ENCODE measurements around the gene UGT1A8. TPM values are rescaled to one million over a fixed set of nuclear protein-coding genes. Genes with fewer than 3 reads are reported as not detected.

Gene UGT1A8
- total and polyA plus RNA-seq, 8 donors: not detected

- intact Hi-C loops (cut with DNase I): no loop called here
- H3K36me3 ChIP-seq: no peaks in the 10 kb centered on the region
Observed at GRCh38 chr2:233707940-233708644, 90.7 kb downstream of the UGT1A8 start.

GRCh38 chr2:233708942-233709341 lies 91.5 kb downstream of the UGT1A8 start:
- Histone ChIP-seq H3K36me3 (no peaks in the 10 kb centered on the region), H3K4me3 (no peak overlapping the region), H3K27me3 (no peaks in the 10 kb centered on the region), H3K27ac (no peak overlapping the region), H3K4me1 (no peaks in the 10 kb centered on the region), H3K9me3 (no peaks in the 10 kb centered on the region)
- no peak for DNase-seq
- intact Hi-C loops (cut with DNase I): no loop called here
- ATAC-seq: no peak
- TF ChIP-seq CTCF (IDR thresholded peaks at IDR 0.05): no peak

More at GRCh38 chr2:233707940-233708644, 90.7 kb downstream of the UGT1A8 start:
- no peaks in the 10 kb centered on the region for H3K9me3 ChIP-seq
- no peak overlapping the region for H3K4me3 ChIP-seq
- no peaks in the 10 kb centered on the region for H3K4me1 ChIP-seq
- no peak overlapping the region for H3K27ac ChIP-seq
- DNase-seq: no peak
- H3K27me3 ChIP-seq: no peaks in the 10 kb centered on the region
- no peak for TF ChIP-seq CTCF (IDR thresholded peaks at IDR 0.05)
- ATAC-seq: no peak

GRCh38 chr2:233711312-233712008 lies 94.0 kb downstream of the UGT1A8 start:
- Histone ChIP-seq H3K27me3 (peaks cover 0 to 7% of the 10 kb centered on the region in 2 donors), H3K27ac (no peak overlapping the region), H3K4me3 (no peak overlapping the region), H3K9me3 (no peaks in the 10 kb centered on the region), H3K36me3 (no peaks in the 10 kb centered on the region), H3K4me1 (no peaks in the 10 kb centered on the region)
- ATAC-seq: peak; percentile 98
- TF ChIP-seq CTCF (IDR thresholded peaks at IDR 0.05): peak; percentile 76 to 82
- peak; percentile 57 to 90 (median 81) for DNase-seq
- intact Hi-C loops (cut with DNase I): no loop called here

- Histone ChIP-seq H3K4me1 (no peaks in the 10 kb centered on the region), H3K27ac (no peak within 1 kb of the TSS), H3K4me3 (no peak within 1 kb of the TSS), H3K9me3 (no peaks in the 10 kb centered on the region), H3K27me3 (peaks cover 0 to 9% of the 10 kb centered on the region in 2 donors), H3K36me3 (no peaks in the 10 kb centered on the region)
- no peak for DNase-seq
- ATAC-seq: no peak
- TF ChIP-seq CTCF (IDR thresholded peaks at IDR 0.05): no peak
- intact Hi-C loops (cut with DNase I): no loop called here
Observed at GRCh38 chr2:233712611-233713261, 95.3 kb downstream of the UGT1A8 start, which contains the start of gene UGT1A5. Gene UGT1A5, plus strand, starts transcription at chr2:233712907. Its CDS starts 85 bp downstream, at chr2:233712992.

- Histone ChIP-seq H3K27ac (no peak overlapping the region), H3K36me3 (no peaks in the 10 kb centered on the region), H3K4me1 (no peaks in the 10 kb centered on the region), H3K4me3 (no peak overlapping the region), H3K9me3 (no peaks in the 10 kb centered on the region), H3K27me3 (peaks cover 0 to 14% of the 10 kb centered on the region in 2 donors)
- no peak for ATAC-seq
- TF ChIP-seq CTCF (IDR thresholded peaks at IDR 0.05): no peak
- intact Hi-C loops (cut with DNase I): no loop called here
- DNase-seq: no peak
Observed at GRCh38 chr2:233713262-233713615, 95.8 kb downstream of the UGT1A8 start.

Data from left lung (tissue), 10 donors.